ENCODE data around the gene RPL38. TPM values are rescaled to one million over a fixed set of nuclear protein-coding genes. Genes with fewer than 3 reads are reported as not detected.

The RPL38 gene
- total RNA-seq, 2 donors from 2014 or later = 531 to 611 TPM

GRCh38 chr17:74249590-74250270, 46.3 kb downstream of the RPL38 start:
- Histone ChIP-seq H3K9me3 (no peaks in the 10 kb centered on the region), H3K4me1 (replicated peaks) (no peaks in the 10 kb centered on the region), H3K4me3 (no peak overlapping the region), H3K27ac (no peak overlapping the region), H3K27me3 (replicated peaks; ENCODE audit: insufficient read depth) (no peaks in the 10 kb centered on the region), H3K36me3 (no peaks in the 10 kb centered on the region)
- intact Hi-C loops (cut with DNase I) = no loop called here
- WGBS = 74% methylated on average over 16 of the region's 17 CpGs
- TF ChIP-seq, protein P1, sequence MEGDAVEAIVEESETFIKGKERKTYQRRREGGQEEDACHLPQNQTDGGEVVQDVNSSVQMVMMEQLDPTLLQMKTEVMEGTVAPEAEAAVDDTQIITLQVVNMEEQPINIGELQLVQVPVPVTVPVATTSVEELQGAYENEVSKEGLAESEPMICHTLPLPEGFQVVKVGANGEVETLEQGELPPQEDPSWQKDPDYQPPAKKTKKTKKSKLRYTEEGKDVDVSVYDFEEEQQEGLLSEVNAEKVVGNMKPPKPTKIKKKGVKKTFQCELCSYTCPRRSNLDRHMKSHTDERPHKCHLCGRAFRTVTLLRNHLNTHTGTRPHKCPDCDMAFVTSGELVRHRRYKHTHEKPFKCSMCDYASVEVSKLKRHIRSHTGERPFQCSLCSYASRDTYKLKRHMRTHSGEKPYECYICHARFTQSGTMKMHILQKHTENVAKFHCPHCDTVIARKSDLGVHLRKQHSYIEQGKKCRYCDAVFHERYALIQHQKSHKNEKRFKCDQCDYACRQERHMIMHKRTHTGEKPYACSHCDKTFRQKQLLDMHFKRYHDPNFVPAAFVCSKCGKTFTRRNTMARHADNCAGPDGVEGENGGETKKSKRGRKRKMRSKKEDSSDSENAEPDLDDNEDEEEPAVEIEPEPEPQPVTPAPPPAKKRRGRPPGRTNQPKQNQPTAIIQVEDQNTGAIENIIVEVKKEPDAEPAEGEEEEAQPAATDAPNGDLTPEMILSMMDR (IDR thresholded peaks at IDR 0.05) = no peak
- TF ChIP-seq POLR2A (IDR thresholded peaks at IDR 0.05) (no peak), POLR2AphosphoS5 (IDR thresholded peaks at IDR 0.05) (no peak)
- no peak for DNase-seq (ENCODE audit: low spot score)

- no peak for TF ChIP-seq POLR2AphosphoS5 (IDR thresholded peaks at IDR 0.05)
- TF ChIP-seq, protein P1 (IDR thresholded peaks at IDR 0.05) = no peak
- no peak for TF ChIP-seq POLR2A (IDR thresholded peaks at IDR 0.05)
These were observed 47.0 kb downstream of the RPL38 start for GRCh38 chr17:74250324-74250995.

GRCh38 chr17:74251051-74251450, 47.6 kb downstream of the RPL38 start:
- Histone ChIP-seq H3K4me1 (replicated peaks) (no peaks in the 10 kb centered on the region), H3K4me3 (no peak overlapping the region), H3K36me3 (no peaks in the 10 kb centered on the region), H3K27me3 (replicated peaks; ENCODE audit: insufficient read depth) (no peaks in the 10 kb centered on the region), H3K9me3 (no peaks in the 10 kb centered on the region), H3K27ac (no peak overlapping the region)
- no peak for DNase-seq (ENCODE audit: low spot score)
- WGBS = 91% methylated on average over 8 of the region's 8 CpGs
- intact Hi-C loops (cut with DNase I) = no loop called here
- TF ChIP-seq POLR2AphosphoS5 (IDR thresholded peaks at IDR 0.05) = no peak
- TF ChIP-seq, protein P1 (IDR thresholded peaks at IDR 0.05) = no peak
- no peak for TF ChIP-seq POLR2A (IDR thresholded peaks at IDR 0.05)

More at GRCh38 chr17:74250324-74250995, 47.0 kb downstream of the RPL38 start:
- WGBS = 74% methylated on average over 12 of the region's 12 CpGs
- no peaks in the 10 kb centered on the region for H3K4me1 ChIP-seq (replicated peaks)
- no peaks in the 10 kb centered on the region for H3K36me3 ChIP-seq
- H3K4me3 ChIP-seq = no peak overlapping the region
- no peak for DNase-seq (ENCODE audit: low spot score)
- H3K27ac ChIP-seq = no peak overlapping the region
- no peaks in the 10 kb centered on the region for H3K9me3 ChIP-seq
- intact Hi-C loops (cut with DNase I) = no loop called here
- no peaks in the 10 kb centered on the region for H3K27me3 ChIP-seq (replicated peaks; ENCODE audit: insufficient read depth)

GRCh38 chr17:74251569-74251968, 48.1 kb downstream of the RPL38 start:
- WGBS = 80% methylated on average over 6 of the region's 6 CpGs
- intact Hi-C loops (cut with DNase I) = no loop called here
- TF ChIP-seq, protein P1 (IDR thresholded peaks at IDR 0.05) = no peak
- no peak for TF ChIP-seq POLR2A (IDR thresholded peaks at IDR 0.05)
- TF ChIP-seq POLR2AphosphoS5 (IDR thresholded peaks at IDR 0.05) = no peak

GRCh38 chr17:74252211-74252610, 48.7 kb downstream of the RPL38 start:
- intact Hi-C loops (cut with DNase I) = no loop called here
- H3K4me1 ChIP-seq (replicated peaks) = no peaks in the 10 kb centered on the region

More at GRCh38 chr17:74251569-74251968, 48.1 kb downstream of the RPL38 start:
- Histone ChIP-seq H3K36me3 (no peaks in the 10 kb centered on the region), H3K27ac (no peak overlapping the region), H3K27me3 (replicated peaks; ENCODE audit: insufficient read depth) (no peaks in the 10 kb centered on the region), H3K9me3 (no peaks in the 10 kb centered on the region), H3K4me1 (replicated peaks) (no peaks in the 10 kb centered on the region), H3K4me3 (no peak overlapping the region)
- no peak for DNase-seq (ENCODE audit: low spot score)

More at GRCh38 chr17:74252211-74252610, 48.7 kb downstream of the RPL38 start:
- H3K9me3 ChIP-seq = no peaks in the 10 kb centered on the region
- WGBS = 76% methylated on average over 8 of the region's 8 CpGs
- H3K36me3 ChIP-seq = no peaks in the 10 kb centered on the region
- TF ChIP-seq, protein P1 (IDR thresholded peaks at IDR 0.05) = no peak
- TF ChIP-seq POLR2AphosphoS5 (IDR thresholded peaks at IDR 0.05) (no peak), POLR2A (IDR thresholded peaks at IDR 0.05) (no peak)
- no peaks in the 10 kb centered on the region for H3K27me3 ChIP-seq (replicated peaks; ENCODE audit: insufficient read depth)
- DNase-seq (ENCODE audit: low spot score) = no peak
- H3K4me3 ChIP-seq = no peak overlapping the region
- no peak overlapping the region for H3K27ac ChIP-seq

Data from prostate gland (tissue), 2 donors.